Hepatocyte (in vitro differentiated cells): ENCODE results near the gene SRC.

ENCODE experiments used
- CTCF ChIP-seq: fragments of 200-600 bp; sonication (generic); IDR thresholded peaks from 2 replicates; pipeline ENCODE4 v1.5.1; 2016; ENCODE audit warnings: antibody characterized with exemption, mild to moderate bottlenecking; ENCODE audit not compliant: poor library complexity
- EZH2 ChIP-seq: fragments of 200-600 bp; sonication (generic); IDR thresholded peaks from 2 replicates; pipeline ENCODE4 v1.6.1; 2016; ENCODE audit warnings: antibody characterized with exemption, mild to moderate bottlenecking, borderline replicate concordance
- EZH2phosphoT487 ChIP-seq: fragments of 200-600 bp; sonication (generic); IDR thresholded peaks from one replicate; pipeline ENCODE4 v1.6.1; 2018; ENCODE audit warnings: antibody characterized with exemption, mild to moderate bottlenecking, low read depth, moderate library complexity; ENCODE audit not compliant: unreplicated experiment, severe bottlenecking

DNA sequence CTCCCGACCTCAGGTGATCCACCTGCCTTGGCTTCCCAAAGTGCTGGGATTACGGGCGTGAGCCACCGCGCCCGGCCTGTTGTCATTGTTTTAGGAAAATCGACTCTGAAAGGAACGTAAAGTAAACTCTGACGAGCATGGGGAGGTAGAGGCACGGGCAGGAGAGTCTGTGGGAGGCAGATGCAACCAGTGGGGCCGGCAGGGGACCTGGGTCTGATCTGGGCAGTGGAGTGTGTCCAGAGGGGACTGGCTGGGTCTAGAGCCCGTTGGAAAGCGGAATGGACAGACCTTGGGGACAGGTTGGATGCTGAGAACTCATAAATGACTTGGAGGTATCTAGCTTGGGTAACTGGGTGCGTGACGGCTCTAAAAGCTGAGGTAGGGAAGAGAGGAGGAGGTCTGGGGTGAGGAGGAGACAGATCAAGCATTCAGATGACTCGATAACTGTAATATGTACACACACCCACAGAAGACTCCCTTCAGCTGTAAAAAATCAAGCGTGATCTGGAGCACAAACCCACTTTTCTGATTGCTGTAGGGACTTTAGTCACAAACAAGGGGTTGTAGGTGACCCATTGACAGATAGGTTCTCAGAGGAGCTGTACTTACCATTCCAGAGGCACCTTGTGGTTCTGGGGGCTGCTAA lies 34.1 kb upstream of the SRC start:
- TF ChIP-seq CTCF (no peak), EZH2 (no peak), EZH2phosphoT487 (no peak)
